GM20000 (cell line): ENCODE measurements around the gene ENDOV.

Experiments
- DNase-seq: peaks from one replicate; pipeline ENCODE4 v3.0.0; 2012; ENCODE audit warnings: low spot score
- TF ChIP-seq, protein P1 (sequence below): IDR thresholded peaks from 2 replicates; pipeline ENCODE4 v1.5.1; 2012; ENCODE audit warnings: mild to moderate bottlenecking, control low read depth; ENCODE audit errors: extremely low read depth, missing control alignments

Gene ENDOV

DNA sequence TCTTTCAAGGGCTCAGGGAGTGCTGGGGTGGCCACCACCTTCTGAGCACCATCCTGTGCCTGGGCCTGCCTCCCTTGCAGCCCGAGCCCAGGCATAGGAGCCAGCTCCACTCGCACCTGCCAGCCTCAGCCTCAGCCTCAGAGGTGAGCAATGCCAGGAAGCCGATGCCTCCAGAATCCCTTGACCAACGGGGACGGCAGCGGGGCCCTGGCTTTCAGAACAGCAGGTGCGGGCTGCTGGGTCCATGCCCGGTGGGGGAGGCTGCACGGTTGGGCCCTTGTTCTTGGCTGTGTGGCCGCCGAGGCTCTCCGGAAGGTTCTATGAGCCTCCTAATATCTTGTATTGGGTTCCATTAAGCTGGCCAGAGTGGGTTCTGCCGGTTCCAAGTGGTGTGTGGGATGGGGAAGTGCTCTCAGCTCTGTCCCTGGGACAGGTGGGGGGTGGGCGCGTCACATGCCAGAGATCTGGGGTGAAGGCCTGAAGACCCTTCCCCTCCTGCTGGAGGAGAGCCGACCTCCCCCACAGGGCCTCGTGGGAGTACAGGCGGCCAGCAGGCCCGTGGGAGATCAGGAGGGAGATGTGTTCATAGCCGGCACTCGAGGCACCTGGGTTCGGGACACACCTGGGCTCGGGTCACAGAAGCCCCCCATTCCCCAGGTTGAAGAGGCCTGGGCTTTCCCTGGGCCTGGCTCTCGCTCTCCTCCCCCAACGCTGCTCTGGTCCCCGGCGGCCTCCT lies 34.4 kb downstream of the ENDOV start:
- TF ChIP-seq, protein P1, sequence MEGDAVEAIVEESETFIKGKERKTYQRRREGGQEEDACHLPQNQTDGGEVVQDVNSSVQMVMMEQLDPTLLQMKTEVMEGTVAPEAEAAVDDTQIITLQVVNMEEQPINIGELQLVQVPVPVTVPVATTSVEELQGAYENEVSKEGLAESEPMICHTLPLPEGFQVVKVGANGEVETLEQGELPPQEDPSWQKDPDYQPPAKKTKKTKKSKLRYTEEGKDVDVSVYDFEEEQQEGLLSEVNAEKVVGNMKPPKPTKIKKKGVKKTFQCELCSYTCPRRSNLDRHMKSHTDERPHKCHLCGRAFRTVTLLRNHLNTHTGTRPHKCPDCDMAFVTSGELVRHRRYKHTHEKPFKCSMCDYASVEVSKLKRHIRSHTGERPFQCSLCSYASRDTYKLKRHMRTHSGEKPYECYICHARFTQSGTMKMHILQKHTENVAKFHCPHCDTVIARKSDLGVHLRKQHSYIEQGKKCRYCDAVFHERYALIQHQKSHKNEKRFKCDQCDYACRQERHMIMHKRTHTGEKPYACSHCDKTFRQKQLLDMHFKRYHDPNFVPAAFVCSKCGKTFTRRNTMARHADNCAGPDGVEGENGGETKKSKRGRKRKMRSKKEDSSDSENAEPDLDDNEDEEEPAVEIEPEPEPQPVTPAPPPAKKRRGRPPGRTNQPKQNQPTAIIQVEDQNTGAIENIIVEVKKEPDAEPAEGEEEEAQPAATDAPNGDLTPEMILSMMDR: no peak
- no peak for DNase-seq

GRCh38 chr17:80449930-80450576 lies 35.1 kb downstream of the ENDOV start:
- DNase-seq: no peak
- TF ChIP-seq, protein P1: no peak

- TF ChIP-seq, protein P1: no peak
- DNase-seq: no peak
Measured at GRCh38 chr17:80451104-80451775, 36.3 kb downstream of the ENDOV start.

DNA sequence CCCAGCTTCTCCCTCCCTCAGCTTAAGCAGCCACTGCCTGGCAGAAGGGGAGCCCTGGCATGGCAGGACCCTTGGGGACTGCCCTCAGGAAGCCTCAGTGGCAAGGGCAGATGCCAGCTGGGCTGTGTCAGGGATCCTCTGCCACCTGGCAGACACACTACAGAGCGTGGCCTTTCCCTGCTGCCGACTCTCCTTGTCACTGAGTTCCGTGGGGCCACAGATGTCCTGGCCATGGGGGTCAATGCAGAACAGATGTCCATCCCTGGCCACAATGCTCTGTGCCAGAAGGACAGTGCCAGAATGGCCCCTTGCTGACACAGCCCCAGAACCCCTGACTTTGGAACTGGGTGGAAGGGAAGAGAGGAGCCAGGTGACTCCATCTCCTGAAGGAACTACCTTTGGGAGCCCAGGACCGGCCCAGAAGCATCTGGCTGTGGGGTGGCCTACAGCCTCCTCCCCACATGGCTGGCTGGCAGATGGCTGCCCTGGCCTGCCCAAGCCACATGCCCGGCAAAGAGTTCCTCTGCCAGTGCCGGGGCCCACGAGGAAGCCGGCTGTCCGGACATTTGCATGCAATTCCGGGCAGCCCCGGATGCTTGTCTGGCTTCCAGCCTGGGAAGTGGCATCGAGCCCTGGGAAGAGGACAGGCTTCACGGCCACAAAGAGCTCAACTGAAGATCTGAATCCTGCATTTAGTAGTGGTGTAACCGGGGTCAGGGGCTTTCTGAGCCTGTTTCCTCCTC lies 37.4 kb downstream of the ENDOV start:
- no peak for DNase-seq
- TF ChIP-seq, protein P1: no peak

DNA sequence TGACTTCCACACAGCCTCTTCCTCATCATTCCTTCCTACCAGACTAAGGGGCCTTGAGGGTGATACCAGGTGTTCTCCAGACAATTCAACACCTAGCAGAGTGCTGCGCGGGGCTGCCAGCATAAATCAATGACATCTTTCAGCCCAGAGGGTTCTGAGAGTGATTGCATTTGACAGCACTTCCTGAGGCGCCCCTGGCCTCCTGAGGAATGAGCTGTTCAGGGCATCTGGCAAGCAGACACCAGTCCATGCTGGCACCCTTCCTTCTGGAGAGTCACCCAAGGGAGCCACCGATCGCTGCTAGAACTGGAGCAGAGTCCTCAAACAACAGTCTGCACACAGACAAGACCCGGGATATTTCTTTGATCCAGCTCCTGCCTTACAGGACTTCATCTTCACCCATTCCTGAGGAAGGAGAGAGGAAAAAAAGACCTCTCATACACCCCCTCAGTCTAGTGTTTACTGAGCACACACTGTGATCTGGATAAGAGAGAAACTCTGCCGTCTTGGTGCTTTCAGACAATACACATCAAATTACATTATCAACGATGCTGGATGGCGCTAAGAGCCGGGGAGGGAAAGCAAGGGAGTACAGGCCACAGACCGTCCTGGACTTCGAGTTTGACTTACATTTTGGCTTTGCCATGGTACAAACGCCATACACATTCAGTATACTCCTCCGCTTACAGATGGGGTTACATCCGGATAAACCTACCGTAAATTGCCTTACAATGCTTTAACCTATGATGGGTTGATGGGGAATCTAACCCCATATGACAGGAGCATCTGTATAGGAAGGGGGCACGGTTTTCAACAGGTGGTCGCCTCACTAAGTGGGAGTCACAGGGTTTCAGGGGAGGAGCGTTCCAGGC lies 38.4 kb downstream of the ENDOV start:
- TF ChIP-seq, protein P1: no peak

GRCh38 chr17:80453998-80454556 lies 39.1 kb downstream of the ENDOV start:
- DNase-seq: no peak
- TF ChIP-seq, protein P1: no peak

More for the DNA sequence above, 38.4 kb downstream of the ENDOV start:
- no peak for DNase-seq
